Measurements from ENCODE around the gene ARHGEF37.
"Not testable (repeated sequence)": the region's sequence is repeated elsewhere in the genome, so short reads cannot be mapped to it uniquely, and the experiment has no call there.

Gene ARHGEF37

GRCh38 chr5:149593370-149593769, 12.1 kb downstream of the ARHGEF37 start:
- FAIRE-seq = no peak
- no peak for TF ChIP-seq CTCF (IDR thresholded peaks at IDR 0.05; ENCODE audit: insufficient read depth, missing control alignments)

GRCh38 chr5:149594206-149594895, 13.1 kb downstream of the ARHGEF37 start:
- TF ChIP-seq CTCF (IDR thresholded peaks at IDR 0.05; ENCODE audit: insufficient read depth, missing control alignments) = no peak
- no peak for FAIRE-seq
- DNase-seq (ENCODE audit: insufficient read length, low spot score) = no peak

More at GRCh38 chr5:149593370-149593769, 12.1 kb downstream of the ARHGEF37 start:
- no peak for DNase-seq (ENCODE audit: insufficient read length, low spot score)

- not testable (repeated sequence) for FAIRE-seq; DNase-seq (ENCODE audit: insufficient read length, low spot score)
Measured at GRCh38 chr5:149595105-149595504, 13.8 kb downstream of the ARHGEF37 start.

- no peak for DNase-seq (ENCODE audit: insufficient read length, low spot score)
Measured at GRCh38 chr5:149596712-149597111, 15.4 kb downstream of the ARHGEF37 start.

GRCh38 chr5:149597618-149598017, 16.3 kb downstream of the ARHGEF37 start:
- DNase-seq (ENCODE audit: insufficient read length, low spot score) = no peak
- FAIRE-seq = no peak
- no peak for TF ChIP-seq CTCF (IDR thresholded peaks at IDR 0.05; ENCODE audit: insufficient read depth, missing control alignments)

More at GRCh38 chr5:149596712-149597111, 15.4 kb downstream of the ARHGEF37 start:
- no peak for FAIRE-seq
- TF ChIP-seq CTCF (IDR thresholded peaks at IDR 0.05; ENCODE audit: insufficient read depth, missing control alignments) = no peak

- FAIRE-seq = not testable (repeated sequence)
Measured at GRCh38 chr5:149598234-149598633, 16.9 kb downstream of the ARHGEF37 start.

GRCh38 chr5:149598966-149599365, 17.7 kb downstream of the ARHGEF37 start:
- no peak for TF ChIP-seq CTCF (IDR thresholded peaks at IDR 0.05; ENCODE audit: insufficient read depth, missing control alignments)
- FAIRE-seq = no peak
- DNase-seq (ENCODE audit: insufficient read length, low spot score) = no peak

More at GRCh38 chr5:149598234-149598633, 16.9 kb downstream of the ARHGEF37 start:
- DNase-seq (ENCODE audit: insufficient read length, low spot score) = not testable (repeated sequence)

GRCh38 chr5:149599375-149599774, 18.1 kb downstream of the ARHGEF37 start:
- FAIRE-seq = no peak
- DNase-seq (ENCODE audit: insufficient read length, low spot score) = no peak
- no peak for TF ChIP-seq CTCF (IDR thresholded peaks at IDR 0.05; ENCODE audit: insufficient read depth, missing control alignments)
